ENCODE results near the gene ADGRF5. TPM values are rescaled to one million over a fixed set of nuclear protein-coding genes. Genes with fewer than 3 reads are reported as not detected.

The ADGRF5 gene
- total RNA-seq (1 to 10 TPM; 2.2 to 6.6 (median 4.0) TPM), polyA plus RNA-seq (1 to 10 TPM; 2.6 to 7.6 TPM)

- peaks cover 0 to 19% (median 14%) of the 10 kb centered on the region in 3 donors for H3K4me1 ChIP-seq
- no peaks in the 10 kb centered on the region for H3K36me3 ChIP-seq
- H3K27me3 ChIP-seq: peaks cover 0 to 9% (median 2%) of the 10 kb centered on the region in 4 donors
- no peak within 1 kb of the TSS for H3K27ac ChIP-seq
- no peak for DNase-seq
- no peak for FAIRE-seq
- WGBS, 2 donors: 81 to 83% methylated on average over 13 of the region's 13 CpGs
- TF ChIP-seq CTCF (IDR thresholded peaks at IDR 0.05): no peak
- no peak for ATAC-seq
- no peak within 1 kb of the TSS for H3K4me3 ChIP-seq
- intact Hi-C loops (cut with DNase I): no loop called here
- H3K9me3 ChIP-seq: no peaks in the 10 kb centered on the region
These were observed at the start of gene ADGRF5 for GRCh38 chr6:46921731-46922130. Gene ADGRF5, minus strand, starts transcription at chr6:46921938. Its CDS starts 15,176 bp downstream, at chr6:46906762.

- no peaks in the 10 kb centered on the region for H3K27me3 ChIP-seq
- DNase-seq (no peak), ATAC-seq (no peak), FAIRE-seq (no peak)
- H3K4me1 ChIP-seq: peaks cover 0 to 3% (median 0%) of the 10 kb centered on the region in 3 donors
- H3K36me3 ChIP-seq: no peaks in the 10 kb centered on the region
- 47 to 56% methylated on average over 1 of the region's 1 CpG for WGBS, 2 donors
- no peak overlapping the region for H3K27ac ChIP-seq
- H3K4me3 ChIP-seq: no peak overlapping the region
- no peak for TF ChIP-seq CTCF (IDR thresholded peaks at IDR 0.05)
- H3K9me3 ChIP-seq: no peaks in the 10 kb centered on the region
- intact Hi-C loops (cut with DNase I): no loop called here
These were observed 47.5 kb upstream of the ADGRF5 start for GRCh38 chr6:46969206-46969605.

- intact Hi-C loops (cut with DNase I): no loop called here
- Histone ChIP-seq H3K27me3 (no peaks in the 10 kb centered on the region), H3K27ac (no peak overlapping the region), H3K36me3 (no peaks in the 10 kb centered on the region), H3K4me3 (no peak overlapping the region), H3K4me1 (peaks cover 0 to 3% (median 0%) of the 10 kb centered on the region in 3 donors), H3K9me3 (no peaks in the 10 kb centered on the region)
- no peak for FAIRE-seq
- no peak for DNase-seq
- ATAC-seq: no peak
- TF ChIP-seq CTCF (IDR thresholded peaks at IDR 0.05): no peak
These were observed 46.1 kb upstream of the ADGRF5 start for GRCh38 chr6:46967826-46968349.

- no peak for DNase-seq
- no peaks in the 10 kb centered on the region for H3K36me3 ChIP-seq
- FAIRE-seq: no peak
- H3K9me3 ChIP-seq: no peaks in the 10 kb centered on the region
- no peak for ATAC-seq
- no peak for TF ChIP-seq CTCF (IDR thresholded peaks at IDR 0.05)
- no peak overlapping the region for H3K4me3 ChIP-seq
- intact Hi-C loops (cut with DNase I): no loop called here
- H3K27me3 ChIP-seq: no peaks in the 10 kb centered on the region
- H3K27ac ChIP-seq: no peak overlapping the region
- WGBS, 2 donors: 71 to 76% methylated on average over 12 of the region's 12 CpGs
- no peaks in the 10 kb centered on the region for H3K4me1 ChIP-seq
These were observed 43.2 kb upstream of the ADGRF5 start for GRCh38 chr6:46964716-46965519.

- ATAC-seq (peak in 2 of 4 donors; percentile 43 to 62), DNase-seq (no peak), FAIRE-seq (no peak)
- no peaks in the 10 kb centered on the region for H3K27me3 ChIP-seq
- 68 to 71% methylated on average over 5 of the region's 5 CpGs for WGBS, 2 donors
- no peaks in the 10 kb centered on the region for H3K9me3 ChIP-seq
- no peaks in the 10 kb centered on the region for H3K4me1 ChIP-seq
- TF ChIP-seq CTCF (IDR thresholded peaks at IDR 0.05): no peak
- H3K36me3 ChIP-seq: no peaks in the 10 kb centered on the region
- intact Hi-C loops (cut with DNase I): no loop called here
- H3K4me3 ChIP-seq: no peak overlapping the region
- no peak overlapping the region for H3K27ac ChIP-seq
These were observed 41.9 kb upstream of the ADGRF5 start for GRCh38 chr6:46963626-46964025.
